HG03095 (cell line): ENCODE measurements around the gene VWA3B.
"Not testable (repeated sequence)": the region's sequence is repeated elsewhere in the genome, so short reads cannot be mapped to it uniquely, and the experiment has no call there.

Experiments
- ATAC-seq: cut with Tn5 transposase; IDR thresholded peaks from one replicate; pipeline ENCODE4 v1.9.1; 2021; ENCODE audit warnings: moderate library complexity; ENCODE audit not compliant: unreplicated experiment

VWA3B gene

GRCh38 chr2:98242003-98242402 lies 155.0 kb downstream of the VWA3B start:
- ATAC-seq, result no peak

- ATAC-seq, result no peak
These were observed 158.5 kb downstream of the VWA3B start for GRCh38 chr2:98245491-98245890.

GRCh38 chr2:98247383-98247782 lies 160.4 kb downstream of the VWA3B start:
- no peak for ATAC-seq

GRCh38 chr2:98252038-98252773 lies 165.2 kb downstream of the VWA3B start:
- no peak for ATAC-seq

- no peak for ATAC-seq
These were observed 166.6 kb downstream of the VWA3B start for GRCh38 chr2:98253461-98254070.

- no peak for ATAC-seq
These were observed 167.6 kb downstream of the VWA3B start for GRCh38 chr2:98254504-98255059.

- ATAC-seq, result no peak
These were observed 171.9 kb downstream of the VWA3B start for GRCh38 chr2:98258906-98259305.

GRCh38 chr2:98263362-98263761 lies 176.4 kb downstream of the VWA3B start:
- no peak for ATAC-seq

- ATAC-seq, result not testable (repeated sequence)
These were observed 181.3 kb downstream of the VWA3B start for GRCh38 chr2:98268225-98268624.

GRCh38 chr2:98269274-98269673 lies 182.3 kb downstream of the VWA3B start:
- no peak for ATAC-seq

- no peak for ATAC-seq
These were observed 182.9 kb downstream of the VWA3B start for GRCh38 chr2:98269830-98270229.

- ATAC-seq, result no peak
These were observed 190.3 kb downstream of the VWA3B start for GRCh38 chr2:98277162-98277859.

GRCh38 chr2:98278074-98278473 lies 191.1 kb downstream of the VWA3B start:
- no peak for ATAC-seq

GRCh38 chr2:98280376-98281102 lies 193.6 kb downstream of the VWA3B start:
- no peak for ATAC-seq

- ATAC-seq, result no peak
These were observed 194.6 kb downstream of the VWA3B start for GRCh38 chr2:98281607-98282006.

GRCh38 chr2:98282109-98282508 lies 195.1 kb downstream of the VWA3B start:
- ATAC-seq, result no peak

- ATAC-seq, result no peak
These were observed 206.1 kb downstream of the VWA3B start for GRCh38 chr2:98293030-98293429.

GRCh38 chr2:98293931-98294687 lies 207.1 kb downstream of the VWA3B start:
- ATAC-seq, result no peak

- no peak for ATAC-seq
These were observed 207.7 kb downstream of the VWA3B start for GRCh38 chr2:98294711-98295110.

- ATAC-seq, result no peak
These were observed 208.3 kb downstream of the VWA3B start for GRCh38 chr2:98295275-98295674.
